ENCODE measurements around the gene VPS33A. TPM values are rescaled to one million over a fixed set of nuclear protein-coding genes. Genes with fewer than 3 reads are reported as not detected.

The VPS33A gene
- total RNA-seq, 1 donor from 2014 or later = 10.7 TPM

- ATAC-seq = no peak
Measured at GRCh38 chr12:122250047-122250446, 16.2 kb downstream of the VPS33A start.

- no peak for ATAC-seq
Measured at GRCh38 chr12:122245553-122245952, 20.7 kb downstream of the VPS33A start.

- no peak for ATAC-seq
Measured at GRCh38 chr12:122244565-122245371, 21.5 kb downstream of the VPS33A start.

GRCh38 chr12:122243965-122244364 is 22.3 kb downstream of the VPS33A start:
- ATAC-seq = no peak

- ATAC-seq = no peak
Measured at GRCh38 chr12:122238861-122239260, 27.4 kb downstream of the VPS33A start.

- ATAC-seq = no peak
Measured at GRCh38 chr12:122235741-122236140, 30.6 kb downstream of the VPS33A start.

- ATAC-seq = no peak
Measured at GRCh38 chr12:122232691-122233090, 33.6 kb downstream of the VPS33A start.

- no peak for ATAC-seq
Measured at GRCh38 chr12:122230798-122231197, 35.5 kb downstream of the VPS33A start.

- no peak for ATAC-seq
Measured at GRCh38 chr12:122228092-122228491, 38.2 kb downstream of the VPS33A start.

GRCh38 chr12:122227341-122227740 is 39.0 kb downstream of the VPS33A start:
- no peak for ATAC-seq

- no peak for ATAC-seq
Measured at GRCh38 chr12:122226366-122227125, 39.7 kb downstream of the VPS33A start.

GRCh38 chr12:122225683-122226365 is 40.5 kb downstream of the VPS33A start, which contains the start of gene DIABLO:
DIABLO (minus strand) TSS chr12:122226052; CDS start chr12:122226014, 38 bp downstream.
- peak; percentile 98 for ATAC-seq

GRCh38 chr12:122216445-122216844 is 49.8 kb downstream of the VPS33A start:
- ATAC-seq = no peak

- ATAC-seq = no peak
Measured at GRCh38 chr12:122215771-122216170, 50.5 kb downstream of the VPS33A start.

GRCh38 chr12:122208073-122208820 is 58.0 kb downstream of the VPS33A start:
- no peak for ATAC-seq

- ATAC-seq = no peak
Measured at GRCh38 chr12:122207391-122207790, 58.9 kb downstream of the VPS33A start.

- no peak for ATAC-seq
Measured at GRCh38 chr12:122206976-122207375, 59.3 kb downstream of the VPS33A start.

- ATAC-seq = no peak
Measured at GRCh38 chr12:122206111-122206881, 60.0 kb downstream of the VPS33A start.

- no peak for ATAC-seq
Measured at GRCh38 chr12:122205053-122205925, 61.0 kb downstream of the VPS33A start.
